OCI-M2 (cell line): ENCODE data around the gene SGMS1.

Experiments
- DNase-seq: peaks from one replicate; lab custom pipeline; 2025; ENCODE audit not compliant: unreplicated experiment; lab: John Stamatoyannopoulos, UW

The SGMS1 gene

DNA sequence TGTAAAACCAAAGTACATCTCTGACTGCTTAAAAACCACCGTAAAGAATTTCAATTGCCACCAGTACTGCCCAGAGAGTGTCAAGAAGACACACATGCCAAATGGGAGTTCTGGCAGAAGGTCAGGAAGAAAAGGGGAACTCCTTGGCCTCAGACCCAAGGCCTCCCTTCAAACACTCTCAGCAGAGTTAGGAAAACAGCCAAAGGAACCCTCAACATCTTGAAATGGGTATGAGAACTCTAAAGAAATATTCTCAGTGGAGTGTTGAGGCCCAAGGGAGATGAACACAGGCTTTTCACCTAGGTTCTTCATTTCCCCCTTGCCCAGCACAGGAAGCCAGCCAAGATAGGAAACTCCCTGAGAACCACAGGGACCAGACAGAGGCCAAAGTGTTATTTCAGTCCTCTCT is 276.4 kb downstream of the SGMS1 start:
- no peak for DNase-seq

DNA sequence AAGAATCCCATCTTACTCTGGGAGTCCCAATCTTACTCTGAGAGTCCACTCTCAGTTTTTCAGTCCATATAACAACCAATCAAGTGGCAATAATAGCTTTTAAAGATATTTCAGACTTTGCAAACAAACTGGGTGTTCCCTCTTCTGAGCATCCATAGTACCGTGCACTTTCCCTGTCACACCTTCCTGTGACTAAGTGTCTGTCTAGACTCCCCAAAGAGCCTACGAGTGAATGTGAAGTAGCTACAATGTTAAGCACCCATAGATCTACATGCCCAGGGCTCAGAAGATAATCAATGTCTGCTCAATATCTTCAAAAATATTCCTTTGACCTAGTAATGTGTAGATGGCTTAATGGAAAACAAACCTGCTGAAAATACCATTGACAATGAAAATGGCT is 276.8 kb downstream of the SGMS1 start:
- no peak for DNase-seq

DNA sequence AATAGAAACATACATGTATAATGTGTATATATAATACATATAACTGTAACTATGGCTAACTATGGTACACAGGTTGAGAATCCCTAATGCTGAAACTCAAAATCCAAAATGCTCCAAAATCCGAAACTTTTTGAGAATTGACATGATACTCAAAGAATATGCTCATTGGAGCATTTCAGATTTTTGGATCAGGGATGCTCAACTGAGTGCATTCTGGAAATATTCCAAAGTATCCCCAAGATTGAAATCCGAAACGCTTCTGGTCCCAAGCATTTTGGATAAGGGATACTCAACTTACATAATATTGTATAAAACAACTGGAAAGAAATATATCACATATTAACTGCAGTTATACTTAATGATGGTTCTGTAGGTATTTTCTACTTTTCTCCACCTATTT is 278.2 kb downstream of the SGMS1 start:
- no peak for DNase-seq

DNA sequence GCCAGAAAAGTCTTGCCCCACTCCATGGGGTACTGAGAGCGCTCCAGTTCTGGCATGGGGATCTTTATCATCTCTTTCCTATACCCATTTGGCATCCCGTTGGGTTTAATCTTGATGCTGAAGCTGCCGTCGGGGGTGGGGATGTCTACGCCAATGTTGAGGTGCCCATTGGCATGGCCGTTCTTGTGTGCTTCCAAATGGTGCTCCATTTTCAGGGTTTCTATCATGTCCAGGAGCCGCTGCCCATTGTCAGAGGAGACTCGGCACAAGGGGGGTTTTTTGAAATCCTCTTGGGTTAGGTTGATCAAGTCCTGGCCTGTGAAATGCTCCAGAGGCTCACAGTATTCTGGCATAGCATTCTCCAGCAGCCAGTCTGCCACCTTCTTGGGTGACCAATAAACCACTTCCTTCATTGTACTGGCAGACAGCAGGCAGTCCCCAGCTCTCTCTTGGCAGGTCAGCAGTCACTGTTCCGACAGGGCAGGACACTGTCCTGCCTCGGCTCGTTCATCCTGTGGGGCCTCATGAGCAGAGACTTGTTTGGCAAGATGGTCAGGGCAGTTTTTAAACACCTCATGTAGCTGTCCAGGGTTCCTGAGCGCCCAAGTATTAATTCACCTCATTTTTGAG is 279.9 kb downstream of the SGMS1 start:
- no peak for DNase-seq

DNA sequence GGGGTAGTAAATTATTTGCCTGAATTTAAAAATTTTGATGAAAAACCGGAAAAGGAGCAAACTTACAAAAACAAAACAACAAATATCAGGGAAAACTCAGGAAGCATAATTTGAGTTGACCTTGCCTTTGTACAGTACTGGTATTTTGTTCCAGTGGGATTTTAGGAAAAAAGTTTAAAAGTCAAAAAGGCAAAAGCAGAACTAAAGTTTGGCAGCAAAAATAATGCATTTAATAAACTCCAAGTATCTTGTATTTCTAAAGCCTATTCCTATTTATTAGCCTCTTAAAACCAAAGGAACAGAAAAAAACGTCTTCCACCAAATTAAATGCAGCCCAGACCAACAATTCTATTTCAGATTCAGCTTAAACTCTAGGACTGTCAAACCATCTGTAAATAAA is 281.8 kb downstream of the SGMS1 start:
- DNase-seq = no peak

DNA sequence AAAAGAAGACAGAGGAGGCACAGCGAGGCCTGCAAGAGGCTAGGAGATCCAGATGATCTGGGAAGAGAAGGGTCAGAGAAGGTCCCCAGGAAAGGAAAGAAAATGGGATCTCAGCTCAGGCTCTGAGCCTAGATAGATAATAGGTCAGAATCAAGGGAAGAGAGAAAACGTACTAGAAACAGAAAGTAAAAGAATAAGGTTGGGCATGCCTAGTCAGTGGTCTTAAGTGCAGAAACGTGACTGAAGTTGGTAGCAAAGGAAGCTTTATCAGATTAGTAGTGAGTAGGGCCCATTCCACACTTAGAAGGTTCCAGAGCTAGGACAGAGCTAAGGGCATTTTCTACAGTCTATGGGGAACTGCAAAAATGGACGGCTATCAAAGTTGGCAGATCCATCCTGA is 287.6 kb downstream of the SGMS1 start:
- DNase-seq = no peak

DNA sequence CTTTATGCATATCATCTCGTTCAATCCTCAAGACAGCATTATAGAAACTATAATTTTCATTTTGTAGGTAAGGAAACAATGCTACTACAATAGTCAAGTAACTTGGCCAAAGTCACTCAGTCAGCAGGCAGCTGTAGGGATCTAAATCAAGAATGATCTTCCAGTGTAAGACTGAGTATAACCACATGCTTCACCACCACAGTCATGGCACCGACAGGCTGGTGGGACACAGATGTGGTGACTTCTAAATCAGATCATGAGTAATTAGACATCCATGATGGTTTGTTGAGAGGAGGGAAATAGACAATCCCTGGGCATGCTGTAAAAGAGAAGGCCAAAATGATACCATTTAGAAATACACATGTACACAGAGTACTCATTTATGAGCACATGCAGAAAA is 288.4 kb downstream of the SGMS1 start:
- no peak for DNase-seq

DNA sequence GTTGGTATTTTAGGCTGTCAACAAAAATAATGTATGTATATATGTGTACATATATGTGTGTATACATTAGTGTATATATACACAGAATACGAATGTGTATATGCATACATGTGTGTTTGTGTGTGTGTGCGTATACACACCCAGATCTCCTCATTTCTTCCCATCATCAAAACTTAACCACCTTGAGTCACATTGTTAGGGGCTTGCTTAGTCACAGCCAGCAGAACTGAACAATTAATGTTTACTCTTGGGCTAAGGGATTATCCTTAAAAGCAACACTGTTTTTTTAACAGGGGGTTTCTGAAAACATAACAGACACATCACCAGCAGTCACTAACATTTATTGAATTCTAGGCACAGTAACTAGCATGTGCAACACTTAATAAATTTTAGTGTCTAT is 289.5 kb downstream of the SGMS1 start:
- DNase-seq = no peak

DNA sequence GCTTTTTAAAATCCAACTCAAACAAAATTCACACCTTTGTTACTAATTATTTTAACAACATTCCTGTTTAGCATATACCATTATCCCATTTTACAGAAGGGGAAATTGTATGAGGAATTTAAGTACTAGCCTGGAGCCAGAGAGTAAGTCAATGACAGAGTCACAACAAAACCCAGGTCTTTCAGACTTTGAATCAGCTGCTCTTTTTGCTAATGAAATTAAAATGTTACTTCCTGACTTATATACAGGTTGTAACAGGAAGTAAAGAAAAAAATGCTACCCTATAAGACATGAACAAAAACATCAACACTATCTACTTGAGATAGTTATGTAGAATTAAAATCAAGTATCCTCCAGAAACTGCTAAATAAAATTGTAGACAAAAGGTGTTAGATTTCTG is 289.9 kb downstream of the SGMS1 start:
- DNase-seq = no peak

DNA sequence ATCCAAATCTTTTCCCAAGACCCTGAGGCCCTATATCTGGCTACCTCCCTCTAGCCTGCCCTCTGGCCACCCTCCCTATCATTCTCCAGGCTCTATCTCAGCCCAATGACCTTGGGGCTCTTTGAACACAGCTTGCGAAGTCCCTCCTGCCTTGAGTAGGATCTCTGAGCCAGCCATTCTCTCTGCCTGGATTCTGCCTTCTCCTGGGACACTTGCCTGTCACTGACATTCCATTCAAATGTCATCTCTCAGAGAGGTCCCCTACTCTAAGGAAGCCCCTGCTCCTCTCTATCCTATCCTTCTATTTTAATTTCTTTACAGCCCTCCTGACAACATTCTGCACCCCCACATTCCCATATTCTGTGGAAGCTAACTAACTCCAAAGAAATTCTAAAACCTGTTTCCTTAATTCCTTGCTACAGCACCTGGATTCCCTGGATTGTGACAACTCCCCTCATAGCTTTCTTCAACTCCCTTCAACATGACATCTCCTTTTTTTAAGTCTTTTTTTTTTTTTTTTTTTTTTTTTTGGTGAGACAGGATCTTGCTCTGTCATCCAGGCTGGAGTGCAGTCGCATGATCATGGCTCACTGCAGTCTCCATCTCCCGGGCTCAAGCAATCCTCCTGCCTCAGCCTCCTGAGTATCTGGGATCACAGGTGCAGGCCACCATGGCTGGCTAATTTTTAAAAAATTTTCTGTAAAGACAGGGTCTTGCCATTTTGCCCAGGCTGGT is 291.5 kb downstream of the SGMS1 start:
- no peak for DNase-seq

DNA sequence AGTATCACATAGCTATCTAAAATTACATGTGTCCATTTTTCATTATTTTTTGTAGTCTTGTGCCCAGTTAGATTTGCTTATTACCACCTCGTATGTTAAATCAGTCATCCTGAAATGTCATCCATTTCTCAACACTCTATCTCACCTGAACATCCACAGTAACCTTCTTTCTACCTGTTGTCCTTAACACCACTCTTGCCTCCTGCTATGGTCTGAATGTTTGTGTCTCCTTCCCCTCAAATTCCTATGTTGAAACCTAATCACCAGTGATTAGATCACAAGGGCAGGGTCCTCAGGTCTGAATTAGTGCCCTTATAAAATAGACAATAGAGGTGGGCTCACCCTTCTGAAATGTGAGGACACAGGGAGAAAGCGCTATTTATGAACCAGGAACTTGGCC is 292.3 kb downstream of the SGMS1 start:
- no peak for DNase-seq

DNA sequence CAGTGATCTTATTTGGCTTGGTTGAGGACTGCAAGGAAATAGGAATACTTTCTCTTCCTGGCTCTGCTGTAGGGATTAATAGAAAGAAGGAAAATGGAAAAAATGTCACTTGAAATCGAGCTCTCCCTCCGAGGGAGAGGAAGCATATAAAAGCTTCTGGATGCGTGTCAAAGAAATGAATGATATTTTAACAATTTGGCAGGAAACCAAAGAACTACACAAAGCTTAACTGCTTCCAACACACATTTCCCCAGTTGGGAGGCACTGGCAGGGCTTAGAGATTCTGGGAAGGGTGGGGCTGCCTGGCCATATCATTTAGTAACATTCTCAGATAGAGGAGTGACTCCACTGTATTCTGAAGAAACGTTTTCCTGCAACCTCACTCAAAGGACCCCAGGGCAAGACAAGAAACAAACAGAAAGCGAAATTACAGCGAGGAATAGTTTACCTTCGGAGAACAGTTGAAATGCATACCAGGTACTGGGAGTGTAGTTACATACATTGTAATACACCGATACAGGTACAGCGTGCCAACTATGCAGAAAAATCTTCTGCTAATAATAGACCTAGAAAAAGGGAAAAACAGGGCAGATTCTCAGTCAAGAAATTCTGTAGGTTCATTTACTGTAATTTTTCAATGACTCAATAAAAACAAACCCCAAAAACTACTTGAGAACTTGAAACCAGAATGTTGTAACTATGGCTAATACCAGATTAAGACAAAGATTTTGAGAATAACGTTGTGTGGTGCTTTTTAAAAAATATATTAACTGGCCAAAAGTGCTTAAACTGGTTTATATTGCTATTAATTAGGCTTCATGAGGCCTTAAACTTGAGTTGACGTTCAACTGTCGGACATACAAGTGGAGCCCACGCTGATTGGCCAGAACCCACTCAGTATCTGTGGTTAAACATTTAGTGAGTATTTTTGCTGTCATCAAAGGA is 296.7 kb downstream of the SGMS1 start:
- DNase-seq = no peak

DNA sequence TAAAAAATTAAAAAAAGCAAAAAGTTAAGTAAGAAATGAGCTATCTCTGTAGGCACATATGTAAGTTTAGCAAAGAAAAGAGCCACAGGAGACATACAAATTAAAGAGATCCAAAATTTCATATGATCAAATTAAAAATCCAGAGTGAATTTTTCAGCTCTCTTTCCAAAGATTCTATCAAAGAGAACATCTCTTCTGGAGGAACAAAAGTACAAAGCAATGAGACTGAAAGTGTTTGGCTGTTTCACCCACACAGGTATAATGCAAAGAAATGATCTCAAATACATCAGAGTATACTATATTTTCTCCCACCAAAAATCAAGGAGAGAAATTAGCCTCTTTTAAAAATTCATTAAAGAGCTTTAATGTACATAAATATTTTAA is 297.6 kb downstream of the SGMS1 start:
- DNase-seq = no peak

DNA sequence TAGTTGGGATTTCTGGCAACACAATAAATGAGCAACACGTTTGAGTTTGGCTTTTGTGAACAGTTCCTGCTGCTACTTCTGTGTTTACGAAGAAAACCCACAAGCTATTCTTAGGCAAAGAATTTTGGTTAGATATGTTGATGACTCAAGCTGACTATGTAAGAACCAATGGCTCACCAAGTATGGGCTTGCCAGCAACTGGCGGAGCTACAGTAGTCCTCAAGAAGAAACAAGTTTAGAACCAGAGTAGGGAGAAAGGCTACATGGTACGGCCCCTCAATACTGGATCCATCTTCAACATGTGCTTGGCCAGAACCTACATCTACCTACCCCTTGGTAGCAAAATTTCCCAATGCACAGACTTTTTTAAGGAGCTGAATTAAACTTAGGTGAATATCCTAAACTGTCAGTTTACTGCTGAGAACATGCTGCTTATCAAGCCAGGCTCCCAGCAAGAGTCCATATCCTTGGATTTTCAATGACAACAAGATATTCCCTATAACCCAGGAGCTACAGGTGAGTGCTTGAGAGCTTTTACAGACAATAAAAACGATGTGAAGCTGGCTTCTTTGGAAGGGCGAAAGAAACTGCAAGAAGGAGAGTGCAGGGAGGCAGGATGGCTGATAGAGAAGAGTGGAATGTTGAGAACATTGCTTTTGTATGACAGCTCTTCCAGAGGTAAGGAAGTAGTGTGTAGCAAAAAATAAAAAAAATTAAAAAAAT is 298.1 kb downstream of the SGMS1 start:
- DNase-seq = no peak

DNA sequence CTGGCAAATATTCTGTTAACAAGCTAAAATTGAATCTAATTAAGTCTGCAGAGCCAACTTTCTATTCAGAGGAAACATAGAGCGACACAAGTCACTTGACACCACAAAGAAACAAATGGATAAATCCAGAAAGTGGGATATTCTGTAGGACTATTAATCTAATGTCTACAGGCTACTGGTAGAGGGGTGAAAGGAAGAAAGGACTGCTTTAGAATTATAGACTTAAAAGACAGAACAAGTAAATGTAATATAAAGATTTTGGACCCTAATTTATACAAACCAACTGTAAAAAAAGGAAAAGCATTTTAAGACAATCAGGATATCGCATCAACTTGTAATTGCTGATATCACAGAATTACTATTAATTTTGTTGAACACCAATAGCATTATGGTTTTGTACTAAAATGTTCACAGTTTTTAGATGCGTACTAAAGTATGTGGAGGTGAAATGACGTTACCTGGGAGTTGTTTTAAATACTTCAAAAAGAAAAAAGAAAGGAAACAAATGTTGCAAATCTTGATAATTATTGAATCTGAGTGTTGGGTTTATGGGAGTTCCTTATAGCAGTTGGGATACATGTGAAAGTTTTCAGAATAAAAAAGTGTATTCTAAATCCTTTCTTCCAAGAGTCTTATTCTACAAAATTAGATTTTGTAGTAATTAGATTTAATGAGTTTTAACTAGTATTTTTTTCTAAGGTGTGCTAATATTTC is 298.9 kb downstream of the SGMS1 start:
- DNase-seq = no peak

DNA sequence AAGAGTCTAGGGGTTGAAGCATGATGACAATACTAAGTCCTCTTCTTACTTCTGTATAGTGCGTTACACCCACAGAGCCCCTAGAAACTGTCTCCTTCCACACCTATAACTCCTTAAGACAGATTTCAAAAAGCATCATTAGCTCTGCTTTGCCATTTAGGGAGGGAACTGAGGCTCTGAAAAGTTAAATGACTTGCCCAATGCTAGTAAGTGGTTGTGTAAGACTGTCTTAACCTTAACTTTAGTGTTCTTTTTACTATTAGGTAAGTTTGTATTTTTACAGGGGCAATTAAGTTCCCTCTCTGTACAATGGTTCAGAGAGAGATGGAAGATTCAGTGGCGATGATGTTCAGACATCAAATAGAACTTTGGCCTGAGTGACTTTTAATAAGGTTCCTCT is 299.7 kb downstream of the SGMS1 start:
- no peak for DNase-seq

DNA sequence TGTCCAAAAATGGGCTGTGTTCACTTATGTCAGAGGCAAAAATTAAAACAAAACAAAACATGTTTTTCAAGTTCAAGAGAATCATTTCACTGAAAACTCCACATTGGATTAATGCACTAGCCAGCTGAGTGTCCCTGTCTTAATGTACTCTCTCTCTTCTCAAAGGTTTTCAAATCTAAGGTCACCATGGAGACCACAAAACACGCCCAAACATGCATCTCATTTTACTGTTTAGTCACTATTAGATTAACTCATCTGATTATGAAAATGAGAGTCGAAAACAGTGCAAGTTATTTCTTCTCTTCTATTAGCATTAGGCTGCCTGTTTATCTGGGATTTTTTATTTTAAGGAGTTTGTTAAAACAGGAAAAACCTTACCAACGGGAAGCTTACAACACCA is 301.7 kb downstream of the SGMS1 start:
- DNase-seq = no peak

DNA sequence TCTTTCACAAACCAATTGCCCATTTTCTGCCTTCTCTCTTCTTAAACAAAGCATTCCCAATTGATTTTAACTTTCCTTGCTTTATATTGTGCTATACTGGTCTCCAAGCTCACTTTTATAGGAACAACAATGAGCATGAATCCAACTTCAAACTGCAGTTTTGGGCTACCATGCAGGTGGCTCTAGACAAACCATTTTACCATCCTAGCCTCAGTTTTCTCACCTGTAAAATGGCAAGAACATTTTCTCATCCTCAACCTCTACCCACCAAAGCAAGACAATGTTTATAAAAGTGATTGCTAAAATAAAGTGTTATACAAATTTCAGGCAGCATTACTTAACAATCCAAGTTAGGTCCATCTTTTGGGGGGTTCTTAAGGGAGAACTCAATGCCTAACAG is 305.6 kb downstream of the SGMS1 start:
- no peak for DNase-seq

DNA sequence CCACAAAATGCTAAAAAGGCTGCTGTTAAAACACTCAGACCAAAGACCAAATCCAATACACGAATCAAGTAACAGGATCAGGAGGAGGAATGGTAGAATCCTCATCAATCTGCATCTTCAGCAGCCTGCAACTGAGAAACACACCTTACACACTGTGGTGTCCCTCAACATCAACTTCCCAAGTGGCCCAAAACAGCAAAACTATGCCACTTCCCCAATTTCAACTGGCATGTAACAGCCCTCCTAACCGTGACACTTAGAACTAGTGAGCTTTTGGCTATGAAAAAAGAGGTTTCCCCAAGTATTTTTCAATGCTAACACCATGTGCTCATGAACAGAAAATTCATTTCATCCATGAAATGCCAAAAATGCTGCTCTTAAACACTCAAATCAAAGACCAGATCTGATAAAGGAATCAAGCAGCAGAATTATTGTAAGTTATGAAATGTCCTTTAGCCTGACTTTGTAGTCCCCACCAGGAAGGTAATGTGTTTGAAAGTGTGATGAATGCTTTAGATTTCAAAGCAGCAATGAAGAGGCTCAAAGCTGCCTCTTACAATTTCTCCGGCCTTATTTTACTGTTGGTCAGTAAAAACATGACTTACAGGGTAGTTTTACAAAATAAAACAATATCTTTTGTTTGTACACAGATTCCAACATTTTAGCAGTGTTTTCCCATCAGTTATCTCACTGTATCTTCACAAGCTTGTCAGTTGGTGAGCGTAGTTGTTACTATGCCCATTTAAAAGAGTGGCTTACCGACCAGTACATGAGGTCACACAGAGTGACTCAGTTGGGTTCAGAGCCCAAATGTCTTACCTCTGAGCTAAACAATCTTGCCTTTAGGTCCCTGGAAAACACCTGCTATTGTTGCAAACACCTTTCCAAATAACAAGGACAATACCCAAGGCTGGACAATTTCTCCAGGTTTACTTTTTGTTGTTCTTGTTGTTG is 306.8 kb downstream of the SGMS1 start:
- no peak for DNase-seq

DNA sequence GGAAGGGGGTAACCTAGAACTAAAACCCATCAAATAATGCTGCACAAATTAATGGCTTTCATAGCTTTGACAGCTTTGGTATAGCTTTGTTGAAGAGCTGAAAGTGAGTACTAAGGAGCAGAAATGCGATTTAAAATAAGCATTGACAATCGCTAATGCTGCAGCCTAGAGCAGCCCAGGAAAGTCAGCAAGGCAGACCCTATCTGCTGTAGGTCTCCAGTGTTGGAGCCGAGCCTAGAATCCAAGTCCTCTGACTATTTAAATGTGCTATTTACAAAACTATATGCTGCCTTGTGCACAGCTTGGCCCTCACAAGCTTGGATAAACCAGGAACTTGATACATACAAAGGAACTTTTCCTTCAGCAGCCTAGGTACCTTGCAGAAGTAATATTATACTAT is 307.6 kb downstream of the SGMS1 start:
- no peak for DNase-seq
